Upper lobe of right lung (tissue), 1 donor: ENCODE measurements around the gene KRT33B. TPM values are rescaled to one million over a fixed set of nuclear protein-coding genes. Genes with fewer than 3 reads are reported as not detected.

Source experiments
- ATAC-seq: fragments of 200-7000 bp; cut with Tn5 transposase; one replicate; pipeline ENCODE4 v1.9.1; 2020; ENCODE audit warnings: mild to moderate bottlenecking, moderate library complexity
- DNase-seq: peaks from one replicate; pipeline ENCODE4 v3.0.0-alpha.2; 2020
- H3K27ac ChIP-seq: fragments of 200-600 bp; one replicate; pipeline ENCODE4 v1.8.0; 2022
- H3K27me3 ChIP-seq: fragments of 200-600 bp; one replicate; pipeline ENCODE4 v1.8.0; 2022; ENCODE audit warnings: mild to moderate bottlenecking
- H3K36me3 ChIP-seq: fragments of 200-600 bp; one replicate; pipeline ENCODE4 v1.8.0; 2022
- H3K4me1 ChIP-seq: fragments of 200-600 bp; one replicate; pipeline ENCODE4 v1.8.0; 2022
- H3K4me3 ChIP-seq: fragments of 200-600 bp; one replicate; pipeline ENCODE4 v1.8.0; 2022; ENCODE audit warnings: mild to moderate bottlenecking
- H3K9me3 ChIP-seq: fragments of 200-600 bp; one replicate; pipeline ENCODE4 v1.8.0; 2022
- CTCF ChIP-seq: fragments of 200-600 bp; IDR thresholded peaks from one replicate; pipeline ENCODE4 v1.8.0; 2022; ENCODE audit warnings: antibody characterized with exemption
- intact Hi-C: fragments of 100-400 bp; cut with DNase I; formaldehyde crosslinking; loops from one replicate; pipeline ENCODE4 v1.11.0; 2022
- total RNA-seq: library from RNA; stranded (reverse); fragmentation: NEBNext Ultra II Directional; extraction: Animal tissue kit (Norgen Biotek cat#: 25700); gene quantifications from one replicate; pipeline ENCODE4 v1.2.1, GENCODE V29; 2021
- donor health status: DM: no; HTN: yes; CAD: no; lungs with severe emphysema.

The KRT33B gene
- total RNA-seq, 1 donor from 2014 or later = not detected

DNA sequence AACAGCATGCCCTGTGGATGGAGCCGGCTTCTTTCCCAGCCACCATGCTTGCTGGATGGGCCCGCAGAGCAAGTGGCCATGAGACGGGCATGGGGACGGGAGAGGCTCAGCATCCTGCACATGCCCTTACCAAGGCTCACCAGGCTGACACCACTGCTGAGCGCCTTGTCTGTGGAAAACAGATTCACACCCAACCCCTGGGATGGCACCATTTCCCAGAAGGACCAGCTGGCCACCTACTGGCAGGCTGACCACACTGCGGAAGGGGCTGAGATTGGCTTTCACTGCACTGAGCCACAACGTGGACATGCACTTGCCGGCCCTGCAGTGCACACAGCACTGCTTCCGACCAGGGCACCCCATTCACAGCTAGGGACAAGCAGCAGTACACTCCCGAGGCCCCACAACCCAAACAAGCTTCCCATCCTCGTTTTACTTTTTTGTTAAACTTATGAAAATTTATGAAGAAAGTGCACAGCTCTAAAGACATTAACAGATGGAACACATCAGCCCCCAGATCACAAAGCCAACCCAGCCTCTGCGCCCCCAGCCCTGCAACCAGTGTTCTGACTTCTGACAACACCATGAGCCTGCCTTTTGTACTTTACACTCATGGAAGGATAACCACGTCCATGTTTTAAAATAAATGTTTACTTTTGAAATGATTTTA, 40.2 kb downstream of the KRT33B start:
- peak; percentile 73 for DNase-seq
- ATAC-seq = peak; percentile 66
- H3K27me3 ChIP-seq = no peaks in the 10 kb centered on the region
- intact Hi-C loops = loop anchor here (5.0 kb wide), 1 partner anchor 422 kb away; no protein-coding TSS in a partner anchor
- no peaks in the 10 kb centered on the region for H3K4me1 ChIP-seq
- H3K4me3 ChIP-seq = no peak overlapping the region
- peak; percentile 60 for TF ChIP-seq CTCF
- H3K36me3 ChIP-seq = no peaks in the 10 kb centered on the region
- no peaks in the 10 kb centered on the region for H3K9me3 ChIP-seq
- H3K27ac ChIP-seq = no peak overlapping the region

GRCh38 chr17:41328207-41328606, 41.4 kb downstream of the KRT33B start:
- DNase-seq (no peak), ATAC-seq (no peak)
- Histone ChIP-seq H3K27me3 (no peaks in the 10 kb centered on the region), H3K4me1 (no peaks in the 10 kb centered on the region), H3K36me3 (no peaks in the 10 kb centered on the region), H3K27ac (no peak overlapping the region), H3K4me3 (no peak overlapping the region), H3K9me3 (no peaks in the 10 kb centered on the region)
- intact Hi-C loops = loop anchor here (5.0 kb wide), 1 partner anchor 421 kb away; no protein-coding TSS in a partner anchor
- no peak for TF ChIP-seq CTCF

- Histone ChIP-seq H3K4me3 (no peak overlapping the region), H3K27ac (no peak overlapping the region), H3K36me3 (no peaks in the 10 kb centered on the region), H3K9me3 (no peaks in the 10 kb centered on the region), H3K27me3 (no peaks in the 10 kb centered on the region), H3K4me1 (no peaks in the 10 kb centered on the region)
- intact Hi-C loops = loop anchor here (5.0 kb wide), 1 partner anchor 420 kb away; no protein-coding TSS in a partner anchor
- no peak for DNase-seq
- no peak for TF ChIP-seq CTCF
- no peak for ATAC-seq
These were observed 42.0 kb downstream of the KRT33B start for GRCh38 chr17:41327411-41328120.

DNA sequence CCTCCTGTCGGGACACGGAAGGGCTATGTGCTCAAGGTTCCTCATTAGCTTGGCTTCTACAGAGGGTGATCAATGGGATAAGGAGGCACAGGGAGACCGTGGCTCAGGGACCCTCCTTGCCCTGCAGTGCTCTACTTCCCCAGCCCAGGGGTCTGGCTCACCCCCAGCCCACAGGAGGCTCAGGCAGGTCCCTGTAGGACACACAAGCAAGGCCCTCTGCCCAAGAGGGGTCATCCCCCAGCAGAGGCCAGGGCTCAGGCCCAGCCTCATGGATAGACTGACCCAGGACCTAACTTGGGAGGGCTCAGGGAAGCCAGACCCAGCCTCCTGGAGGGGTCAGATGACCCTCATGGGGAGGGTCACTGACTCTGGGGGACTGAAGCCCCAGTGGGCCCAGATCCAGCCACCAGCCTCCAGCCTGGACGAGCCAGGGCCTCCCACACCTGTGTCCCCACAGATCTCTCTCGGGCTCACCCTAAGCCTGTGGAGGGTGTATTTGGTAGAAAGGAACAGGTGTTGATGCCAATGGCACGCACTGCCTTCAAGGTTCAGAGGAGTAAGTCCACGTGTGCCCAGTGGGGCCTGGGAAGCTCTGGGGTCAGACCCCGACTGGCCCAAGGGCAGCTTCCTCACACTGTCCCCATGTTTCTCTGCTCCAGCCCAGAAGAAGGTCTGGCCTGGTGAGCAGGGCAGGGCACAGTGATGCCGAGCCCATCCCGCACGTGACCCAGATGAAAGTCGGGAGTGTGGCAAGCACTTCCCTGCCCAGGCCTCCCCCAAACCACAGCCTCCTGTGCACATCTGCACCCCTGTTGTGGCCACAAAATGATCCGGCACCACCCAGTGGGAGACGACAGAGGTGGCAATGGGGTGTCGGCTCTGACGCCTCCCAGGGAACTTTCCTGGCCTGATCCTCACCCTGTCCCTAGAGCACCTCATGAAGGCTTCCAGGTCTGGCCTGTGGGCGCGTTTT, 43.2 kb downstream of the KRT33B start:
- no peak for ATAC-seq
- H3K4me1 ChIP-seq = no peaks in the 10 kb centered on the region
- no peaks in the 10 kb centered on the region for H3K36me3 ChIP-seq
- H3K4me3 ChIP-seq = no peak overlapping the region
- no peak for DNase-seq
- intact Hi-C loops = loop anchor here (5.0 kb wide), 1 partner anchor 419 kb away; no protein-coding TSS in a partner anchor
- no peaks in the 10 kb centered on the region for H3K9me3 ChIP-seq
- no peaks in the 10 kb centered on the region for H3K27me3 ChIP-seq
- H3K27ac ChIP-seq = no peak overlapping the region
- TF ChIP-seq CTCF = no peak

DNA sequence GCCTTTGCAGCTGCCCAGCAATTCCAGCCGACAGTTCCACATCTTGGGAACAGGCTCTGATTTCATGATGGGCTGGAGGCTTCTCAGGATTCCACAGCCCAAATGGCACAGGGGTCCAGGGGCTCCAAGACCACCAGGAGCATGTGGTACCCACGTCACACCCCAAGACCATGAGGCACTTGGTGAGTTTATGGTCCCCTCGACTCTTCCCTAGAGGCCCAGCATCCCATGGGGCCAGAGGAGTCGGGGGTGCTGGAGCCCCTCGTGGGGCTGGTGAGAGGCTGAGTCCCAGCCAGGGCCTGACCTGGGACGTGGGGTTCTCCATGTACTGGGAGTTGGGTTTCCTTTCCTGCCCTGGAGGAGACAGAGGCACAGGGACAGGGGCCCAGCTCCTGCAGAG, 44.0 kb downstream of the KRT33B start:
- Histone ChIP-seq H3K4me1 (no peaks in the 10 kb centered on the region), H3K36me3 (no peaks in the 10 kb centered on the region), H3K27ac (no peak overlapping the region), H3K27me3 (no peaks in the 10 kb centered on the region), H3K4me3 (no peak overlapping the region), H3K9me3 (no peaks in the 10 kb centered on the region)
- DNase-seq = no peak
- TF ChIP-seq CTCF = no peak
- intact Hi-C loops = loop anchor here (5.0 kb wide), 1 partner anchor 418 kb away; no protein-coding TSS in a partner anchor
- ATAC-seq = no peak
